GM19351 (cell line): ENCODE measurements around the gene LMAN1.

Experiments used
- ATAC-seq: cut with Tn5 transposase; IDR thresholded peaks from one replicate; pipeline ENCODE4 v1.9.1; 2021; ENCODE audit warnings: mild to moderate bottlenecking, moderate library complexity; ENCODE audit not compliant: unreplicated experiment

Gene LMAN1

GRCh38 chr18:59372975-59373374 is 13.9 kb upstream of the LMAN1 start:
- no peak for ATAC-seq

GRCh38 chr18:59360381-59360780 is 1.3 kb upstream of the LMAN1 start:
- ATAC-seq: no peak

GRCh38 chr18:59359576-59359952 is 499 bp upstream of the LMAN1 start:
- ATAC-seq: peak; percentile 11

GRCh38 chr18:59358414-59358711 is 702 bp downstream of the LMAN1 start:
- ATAC-seq: no peak

GRCh38 chr18:59357928-59358327 is 1.1 kb downstream of the LMAN1 start:
- no peak for ATAC-seq

DNA sequence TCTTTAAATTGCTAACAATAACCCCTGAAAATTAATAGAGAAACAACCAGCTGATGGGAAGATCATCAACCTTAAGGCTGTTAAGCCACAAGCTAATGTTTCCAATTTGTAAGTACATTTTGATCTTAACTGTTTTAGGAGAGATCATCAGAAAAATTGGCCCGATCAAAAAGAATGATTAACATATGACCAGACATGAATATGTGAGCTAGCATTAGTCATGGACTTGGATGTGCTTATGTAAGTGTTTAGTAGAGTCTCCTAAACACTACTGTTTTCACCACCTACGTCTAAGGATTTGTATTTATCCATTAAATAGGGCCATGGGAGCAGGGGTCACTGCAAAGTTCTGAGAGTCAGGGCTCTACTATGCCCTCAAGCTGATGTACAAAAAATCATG is 4.3 kb downstream of the LMAN1 start:
- no peak for ATAC-seq

- no peak for ATAC-seq
Observed at GRCh38 chr18:59353079-59353680, 5.9 kb downstream of the LMAN1 start.

GRCh38 chr18:59352250-59352855 is 6.7 kb downstream of the LMAN1 start:
- peak; percentile 67 for ATAC-seq

GRCh38 chr18:59345556-59345955 is 13.5 kb downstream of the LMAN1 start:
- no peak for ATAC-seq

DNA sequence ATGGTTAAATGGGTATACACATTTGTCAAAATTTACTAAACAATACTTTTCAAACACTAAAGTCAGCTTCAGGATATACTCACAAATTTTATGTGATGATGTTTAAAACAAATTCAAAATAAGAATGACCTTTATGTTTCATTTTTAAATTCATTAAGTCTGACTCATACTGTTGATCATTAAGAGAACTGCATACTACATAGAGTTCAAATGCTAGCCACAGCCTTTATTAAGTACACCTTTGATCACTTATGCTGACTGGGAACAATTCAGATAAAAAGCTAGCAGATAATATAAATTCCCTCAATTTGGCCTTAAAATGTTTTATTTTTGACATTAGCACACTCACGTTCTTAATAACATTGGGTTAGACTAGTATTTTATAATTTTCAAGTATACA is 14.1 kb downstream of the LMAN1 start:
- no peak for ATAC-seq

- no peak for ATAC-seq
Observed at GRCh38 chr18:59343926-59344325, 15.1 kb downstream of the LMAN1 start.

DNA sequence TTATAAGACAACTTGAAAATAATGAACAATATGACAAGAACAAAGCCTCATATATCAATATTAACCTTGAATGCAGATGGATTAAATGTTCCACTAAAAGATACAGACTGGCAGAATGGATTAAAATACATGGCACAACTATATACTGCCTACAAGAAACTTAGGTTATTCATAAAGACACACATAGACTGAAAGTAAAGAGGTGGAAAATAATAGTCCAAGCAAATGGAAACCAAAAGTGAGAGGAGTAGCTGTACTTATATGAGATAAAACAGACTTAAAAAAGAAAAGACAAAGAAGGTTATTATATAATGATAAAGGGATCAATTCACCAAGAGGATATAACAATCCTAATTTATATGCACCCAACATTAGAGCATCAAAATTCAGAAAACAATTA is 18.2 kb downstream of the LMAN1 start:
- no peak for ATAC-seq

DNA sequence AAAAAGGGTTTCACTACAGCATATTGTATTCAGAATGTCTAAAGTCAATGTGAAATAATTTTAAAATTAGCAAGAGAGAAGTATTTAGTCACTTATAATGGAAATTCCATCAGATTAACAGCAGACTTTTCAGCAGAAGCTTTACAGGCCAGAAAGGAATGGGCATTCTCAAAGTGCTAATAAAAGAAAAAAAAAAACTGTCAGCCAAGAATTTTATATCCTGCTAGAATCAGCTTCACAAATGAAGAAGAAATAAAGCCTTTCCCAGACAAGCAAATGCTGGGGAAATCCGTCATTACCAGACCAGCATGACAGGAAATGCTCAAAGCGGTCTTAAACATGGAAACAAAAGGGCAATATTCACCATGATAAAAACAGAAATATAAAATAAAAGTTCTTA is 18.8 kb downstream of the LMAN1 start:
- ATAC-seq: no peak

- no peak for ATAC-seq
Observed at GRCh38 chr18:59332986-59333385, 26.1 kb downstream of the LMAN1 start.

DNA sequence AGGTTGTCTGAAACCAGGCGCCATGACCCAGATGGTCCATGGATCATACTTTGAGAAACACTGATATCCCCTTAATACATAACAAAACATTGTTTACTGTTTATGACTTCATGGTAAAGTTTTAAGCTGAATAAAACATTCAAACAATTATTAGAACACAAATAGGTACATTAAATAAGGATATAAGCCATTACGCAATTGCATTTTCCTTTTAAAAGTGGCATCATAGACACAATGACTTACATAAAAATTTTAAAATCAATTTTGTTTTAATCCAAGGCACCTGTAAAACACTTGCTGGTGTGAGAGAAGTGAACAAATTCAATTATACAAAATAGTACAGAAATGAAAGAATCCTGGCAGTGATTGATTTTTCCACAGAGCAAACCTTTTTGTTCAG is 30.4 kb downstream of the LMAN1 start:
- no peak for ATAC-seq

GRCh38 chr18:59325965-59326364 is 33.1 kb downstream of the LMAN1 start:
- ATAC-seq: no peak

DNA sequence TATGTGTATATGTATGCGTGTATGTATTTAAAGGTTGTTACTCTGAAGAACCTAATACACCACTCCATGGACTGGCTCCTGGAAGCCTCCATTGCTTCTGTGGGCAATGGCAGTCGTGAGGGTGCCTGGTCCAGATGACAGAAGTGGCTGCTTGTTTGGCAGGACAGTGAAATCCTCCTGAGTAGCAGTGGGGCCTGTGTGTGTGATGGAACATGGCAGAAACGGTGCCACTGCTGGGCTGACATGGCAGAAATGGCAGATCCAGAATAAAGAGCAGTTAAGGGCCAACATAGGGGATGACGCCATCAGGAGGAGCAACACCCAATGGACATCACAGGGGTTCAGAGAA is 34.5 kb downstream of the LMAN1 start:
- no peak for ATAC-seq

DNA sequence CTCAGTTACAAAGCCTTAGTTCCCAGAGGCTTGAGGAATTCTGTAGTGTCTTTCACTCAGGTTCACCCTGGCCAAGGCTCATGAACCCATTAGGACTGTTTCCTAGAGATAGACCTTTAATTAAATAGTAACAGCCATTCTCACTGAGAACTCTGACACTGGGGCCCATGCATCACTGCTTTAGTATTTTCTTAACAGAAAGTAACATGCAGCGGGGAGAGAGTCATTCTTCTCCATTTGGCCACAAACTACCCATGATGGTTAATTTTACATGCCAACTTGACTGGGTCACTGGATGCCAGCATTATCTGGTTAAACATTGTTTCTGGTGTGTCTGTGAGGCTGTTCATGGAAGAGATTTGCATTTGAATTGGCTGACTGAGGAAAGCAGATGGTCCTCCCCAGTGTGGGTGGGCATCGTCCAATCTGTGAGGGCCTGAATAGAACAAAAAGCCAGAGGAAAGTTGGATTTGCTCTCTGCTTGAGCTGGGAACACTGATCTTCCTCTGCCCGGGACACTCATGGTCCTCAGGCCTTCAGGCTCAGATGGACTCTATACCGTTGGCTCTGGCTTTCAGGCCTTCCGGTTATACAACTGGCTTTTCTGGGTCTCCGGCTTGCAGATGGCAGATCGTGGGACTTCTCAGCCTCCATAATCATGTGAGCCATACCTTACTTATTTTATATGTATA is 35.0 kb downstream of the LMAN1 start:
- no peak for ATAC-seq

DNA sequence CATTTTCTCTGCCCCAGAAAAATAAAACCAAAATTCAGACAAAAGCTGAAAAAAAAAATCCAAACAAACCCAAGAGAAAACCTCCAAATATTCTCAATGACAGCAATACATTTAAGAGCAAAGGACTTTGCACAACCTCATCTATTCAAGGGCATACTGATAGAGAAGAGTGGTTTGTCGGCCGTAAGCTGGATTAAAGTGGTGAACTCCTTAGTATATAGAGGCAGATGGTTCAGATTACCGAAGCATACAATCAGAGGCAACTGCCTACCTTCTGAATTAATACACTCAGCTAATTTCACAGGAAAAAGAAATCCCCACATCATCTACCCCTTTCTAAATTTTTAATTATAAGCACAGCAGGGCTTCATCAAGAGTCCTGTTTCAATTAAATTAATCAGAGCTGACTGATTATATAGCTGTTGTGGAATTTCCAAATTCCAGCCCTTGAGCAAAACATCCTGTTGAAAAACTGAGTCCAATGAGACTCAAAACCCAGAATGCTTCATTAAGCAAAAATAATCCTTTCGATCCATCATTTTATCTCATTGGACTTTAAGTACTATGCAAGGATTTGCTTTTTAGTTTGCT is 40.5 kb downstream of the LMAN1 start, which contains the start of gene CPLX4:
Gene CPLX4, minus strand, starts transcription at position 190 of the 591 bp plus-strand sequence. Its CDS starts 187 bp downstream, at position 3.
- ATAC-seq: no peak

- no peak for ATAC-seq
Observed at GRCh38 chr18:59311631-59312030, 47.4 kb downstream of the LMAN1 start.

- ATAC-seq: no peak
Observed at GRCh38 chr18:59308938-59309260, 50.2 kb downstream of the LMAN1 start.

GRCh38 chr18:59308248-59308937 is 50.7 kb downstream of the LMAN1 start:
- peak; percentile 94 for ATAC-seq
